Ishikawa (cell line): Measurements from ENCODE around the gene VWA8.

Source experiments
- CEBPB ChIP-seq: IDR thresholded peaks from 2 replicates; pipeline ENCODE4 v1.6.1; 2012
- CREB1 ChIP-seq: IDR thresholded peaks from 2 replicates; pipeline ENCODE4 v1.6.1; 2012; ENCODE audit warnings: low read depth
- EGR1 ChIP-seq: IDR thresholded peaks from 2 replicates; pipeline ENCODE4 v1.6.1; 2012
- EP300 ChIP-seq: IDR thresholded peaks from 2 replicates; pipeline ENCODE4 v1.6.1; 2012; ENCODE audit warnings: borderline replicate concordance
- FOXM1 ChIP-seq: IDR thresholded peaks from 2 replicates; pipeline ENCODE4 v1.6.1; 2012; ENCODE audit warnings: low read depth, borderline replicate concordance
- MAX ChIP-seq: IDR thresholded peaks from 2 replicates; pipeline ENCODE4 v1.6.1; 2012
- NFIC ChIP-seq: IDR thresholded peaks from 2 replicates; pipeline ENCODE4 v1.6.1; 2012
- RAD21 ChIP-seq: IDR thresholded peaks from 2 replicates; pipeline ENCODE4 v1.6.1; 2012; ENCODE audit warnings: low read depth
- REST ChIP-seq: IDR thresholded peaks from 2 replicates; pipeline ENCODE4 v1.6.1; 2012; ENCODE audit warnings: low read depth, mild to moderate bottlenecking
- TAF1 ChIP-seq: IDR thresholded peaks from 2 replicates; pipeline ENCODE4 v1.6.1; 2012; ENCODE audit warnings: low read depth, mild to moderate bottlenecking
- TCF12 ChIP-seq: IDR thresholded peaks from 2 replicates; pipeline ENCODE4 v1.6.1; 2012; ENCODE audit warnings: low read depth
- TEAD4 ChIP-seq: IDR thresholded peaks from 2 replicates; pipeline ENCODE4 v1.6.1; 2012
- USF1 ChIP-seq: IDR thresholded peaks from 2 replicates; pipeline ENCODE4 v1.6.1; 2012
- YY1 ChIP-seq: IDR thresholded peaks from 2 replicates; pipeline ENCODE4 v1.6.1; 2012; ENCODE audit warnings: low read depth
- ZBTB7A ChIP-seq: IDR thresholded peaks from 2 replicates; pipeline ENCODE4 v1.6.1; 2012; ENCODE audit warnings: low read depth

Gene VWA8

GRCh38 chr13:41835871-41836270 is 125.0 kb downstream of the VWA8 start:
- TF ChIP-seq FOXM1, result no peak
- no peak for TF ChIP-seq EP300
- no peak for TF ChIP-seq MAX
- TF ChIP-seq TAF1, result no peak
- no peak for TF ChIP-seq NFIC

GRCh38 chr13:41833831-41834230 is 127.1 kb downstream of the VWA8 start:
- TF ChIP-seq CREB1 (no peak), MAX (no peak), TCF12 (no peak), ZBTB7A (no peak), CEBPB (no peak), TAF1 (no peak), TEAD4 (no peak), FOXM1 (no peak), NFIC (no peak), REST (no peak), EGR1 (no peak), EP300 (no peak), YY1 (no peak), USF1 (no peak), RAD21 (no peak)

- TF ChIP-seq YY1 (no peak), ZBTB7A (no peak), CREB1 (no peak), USF1 (no peak), FOXM1 (no peak), REST (no peak), CEBPB (no peak), EP300 (no peak), MAX (no peak), RAD21 (no peak)
Observed at GRCh38 chr13:41833201-41833600, 127.7 kb downstream of the VWA8 start.

GRCh38 chr13:41827507-41828213 is 133.2 kb downstream of the VWA8 start:
- TF ChIP-seq USF1, result no peak
- no peak for TF ChIP-seq RAD21
- TF ChIP-seq YY1, result no peak
- no peak for TF ChIP-seq REST
- no peak for TF ChIP-seq CEBPB
- no peak for TF ChIP-seq NFIC
- no peak for TF ChIP-seq TCF12
- no peak for TF ChIP-seq FOXM1
- no peak for TF ChIP-seq EGR1
- TF ChIP-seq TAF1, result no peak
- TF ChIP-seq CREB1, result no peak
- no peak for TF ChIP-seq ZBTB7A
- no peak for TF ChIP-seq TEAD4
- TF ChIP-seq EP300, result no peak
- TF ChIP-seq MAX, result no peak
